Activated T-cell treated with anti-CD3 and anti-CD28 coated beads for 24 hours (primary cell): ENCODE data around the gene RABGAP1L.
"Not testable (repeated sequence)": the region's sequence is repeated elsewhere in the genome, so short reads cannot be mapped to it uniquely, and the experiment has no call there.

ENCODE experiments used
- DNase-seq: peaks from one replicate; pipeline ENCODE4 v3.0.0-alpha.2; 2020; ENCODE audit warnings: low read depth

Gene RABGAP1L

DNA sequence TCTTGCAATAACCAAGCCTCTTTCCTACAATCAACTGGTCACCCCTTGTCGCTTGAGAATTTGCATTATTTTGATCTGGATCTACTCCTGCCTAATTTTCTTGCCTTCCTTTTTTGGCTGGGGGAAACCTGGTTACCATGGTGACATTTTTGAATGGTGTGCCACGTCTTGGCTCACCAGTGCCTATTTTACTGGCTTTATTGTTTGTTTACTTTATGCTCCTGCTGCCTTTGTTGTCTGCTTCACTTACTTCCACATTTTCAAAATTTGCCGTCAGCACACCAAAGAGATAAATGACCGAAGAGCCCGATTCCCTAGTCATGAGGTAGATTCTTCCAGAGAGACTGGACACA lies 289.2 kb downstream of the RABGAP1L start:
- no peak for DNase-seq

DNA sequence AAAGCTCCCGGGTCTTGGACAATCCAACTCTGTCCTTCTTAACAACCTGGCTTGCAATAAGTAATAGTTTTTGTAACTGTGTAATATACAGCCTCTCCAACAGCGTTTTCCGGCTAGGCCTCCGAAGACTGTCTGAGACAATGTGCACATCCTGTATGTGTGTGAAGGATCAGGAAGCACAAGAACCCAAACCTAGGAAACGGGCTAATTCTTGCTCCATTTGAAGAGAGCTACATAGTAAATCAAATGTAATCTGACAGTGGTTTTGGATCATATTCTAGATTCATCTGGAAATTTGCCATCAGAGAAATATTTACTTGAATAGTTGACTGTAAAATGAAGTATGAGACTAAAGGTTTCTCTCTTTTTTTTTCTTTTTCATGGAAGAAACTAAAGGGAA lies 289.7 kb downstream of the RABGAP1L start:
- DNase-seq, result no peak

DNA sequence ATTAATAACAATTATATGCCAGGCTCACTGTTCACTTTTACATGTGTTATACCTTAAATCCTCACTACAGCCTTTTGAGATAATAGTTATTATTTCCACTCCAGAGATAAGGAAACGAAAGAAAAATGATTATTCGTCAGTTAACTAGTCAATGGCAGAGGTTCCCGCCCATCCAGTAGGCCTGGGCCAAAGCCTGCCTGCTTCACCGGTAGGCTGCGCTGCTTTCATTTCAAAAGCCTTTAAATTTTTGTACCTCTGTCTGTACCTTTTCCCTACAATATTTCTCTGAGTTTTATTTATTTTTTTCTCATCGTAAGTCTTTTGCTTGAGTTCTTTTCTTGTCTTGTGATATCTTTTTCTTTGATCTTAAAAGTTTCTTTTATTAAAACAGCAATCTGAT lies 292.1 kb downstream of the RABGAP1L start:
- DNase-seq, result no peak

DNA sequence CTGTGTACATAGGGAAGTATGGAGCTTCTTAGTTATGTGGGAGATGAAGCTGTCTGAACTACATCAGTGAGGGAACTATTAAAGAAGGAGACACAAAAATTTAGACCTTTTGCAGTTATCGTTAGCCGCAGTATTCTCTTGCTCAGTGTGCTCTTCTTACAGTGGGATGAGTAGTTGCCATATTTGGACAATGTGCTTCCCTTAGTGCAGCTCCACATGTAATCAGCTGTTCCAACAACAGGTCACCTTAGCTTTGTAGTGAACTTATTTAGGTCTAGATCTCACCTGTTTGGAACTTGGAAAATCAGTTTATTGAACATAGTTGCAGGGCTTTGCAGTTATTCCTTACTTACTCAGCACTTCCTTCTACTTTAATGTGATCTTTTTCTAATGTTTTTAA lies 306.5 kb downstream of the RABGAP1L start:
- DNase-seq, result no peak

DNA sequence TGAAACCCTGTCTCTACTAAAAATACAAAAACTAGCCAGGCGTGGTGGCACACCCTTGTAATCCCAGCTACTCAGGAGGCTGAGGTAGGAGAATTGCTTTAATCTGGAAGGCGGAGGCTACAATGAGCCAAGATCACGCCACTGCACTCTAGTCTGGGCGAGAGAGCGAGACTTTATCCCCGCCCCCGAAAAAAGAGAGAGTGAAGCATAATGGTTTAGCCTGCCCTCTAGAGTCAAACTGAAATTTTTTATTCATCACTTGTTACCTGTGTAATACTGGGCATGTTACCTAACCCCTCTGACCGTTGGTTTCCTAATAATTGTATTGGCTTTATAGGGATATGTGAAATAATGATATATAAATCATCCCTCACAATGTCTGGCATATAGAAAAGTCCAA lies 307.3 kb downstream of the RABGAP1L start:
- DNase-seq, result no peak

DNA sequence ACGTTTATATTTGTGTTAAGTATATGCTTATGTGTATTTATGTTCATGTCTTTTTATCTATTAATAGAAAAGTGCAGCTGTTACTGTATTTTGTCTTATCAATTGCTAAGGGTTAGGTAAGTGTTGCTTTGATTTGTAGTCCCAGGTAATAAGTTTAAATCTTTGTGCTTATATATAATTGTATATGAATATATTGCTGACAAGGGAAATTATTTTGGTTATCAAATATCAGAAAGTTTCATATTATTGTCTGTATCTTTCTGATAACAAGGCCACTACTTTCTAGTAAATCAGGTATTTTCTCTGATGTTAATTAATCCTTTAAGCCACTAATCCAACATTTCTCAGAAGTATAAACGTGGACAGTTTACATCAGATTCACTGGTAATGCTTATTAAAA lies 309.7 kb downstream of the RABGAP1L start:
- DNase-seq, result no peak

DNA sequence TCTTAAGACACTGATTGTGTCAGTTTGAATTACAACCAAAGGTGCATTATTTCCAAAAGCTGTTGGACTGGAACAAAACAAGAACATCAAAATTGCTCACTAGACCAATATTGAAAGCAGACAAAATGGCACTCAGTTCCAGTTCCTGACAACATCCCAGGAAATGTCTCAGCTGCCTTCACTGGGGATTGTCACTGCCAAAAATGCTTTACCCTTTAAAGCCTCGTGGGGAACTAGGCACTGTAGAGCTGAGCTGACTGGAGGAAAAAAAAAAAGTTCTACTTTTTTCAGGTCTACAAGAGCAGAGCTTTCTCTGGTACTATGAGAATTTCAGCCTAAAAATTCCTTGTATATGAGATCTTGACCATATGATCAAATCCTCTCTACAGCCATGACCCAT lies 310.4 kb downstream of the RABGAP1L start:
- no peak for DNase-seq

DNA sequence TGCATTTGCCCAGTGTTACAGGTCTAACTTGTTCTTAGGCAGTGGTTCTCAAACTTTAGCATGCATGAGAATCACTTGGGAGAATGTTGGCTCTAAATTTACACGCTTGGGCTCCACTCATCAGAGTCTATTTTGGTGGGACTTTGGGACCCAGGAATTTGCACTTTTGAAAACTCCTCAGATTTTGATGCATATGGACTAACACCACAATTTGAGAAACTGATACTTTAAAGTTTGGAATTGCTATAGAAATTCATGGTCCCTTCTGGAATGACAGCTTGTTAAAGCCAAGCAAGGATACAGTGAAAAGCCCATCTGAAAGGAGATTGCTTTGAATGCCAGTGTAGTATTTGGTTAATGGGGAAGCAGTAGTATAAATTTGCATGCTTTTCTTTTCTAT lies 320.0 kb downstream of the RABGAP1L start:
- no peak for DNase-seq

DNA sequence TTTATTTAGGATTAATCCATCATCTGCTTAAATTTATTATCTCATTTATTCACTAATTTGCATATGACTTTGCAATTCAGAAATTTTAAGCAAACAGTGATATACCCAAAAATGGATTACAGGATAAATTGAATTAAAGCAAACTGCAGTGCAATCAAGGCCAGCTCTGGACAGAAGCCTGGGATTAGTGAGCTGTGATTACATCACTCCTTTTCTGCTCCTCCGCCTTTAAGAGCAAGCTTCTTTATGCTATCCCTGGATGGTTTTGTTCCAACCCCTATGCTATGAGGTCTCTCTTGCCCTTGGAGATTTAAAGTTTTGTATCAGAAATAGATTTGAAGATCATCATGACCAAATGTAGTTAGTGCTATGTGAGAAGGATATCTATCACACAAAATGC lies 321.0 kb downstream of the RABGAP1L start:
- DNase-seq, result no peak

DNA sequence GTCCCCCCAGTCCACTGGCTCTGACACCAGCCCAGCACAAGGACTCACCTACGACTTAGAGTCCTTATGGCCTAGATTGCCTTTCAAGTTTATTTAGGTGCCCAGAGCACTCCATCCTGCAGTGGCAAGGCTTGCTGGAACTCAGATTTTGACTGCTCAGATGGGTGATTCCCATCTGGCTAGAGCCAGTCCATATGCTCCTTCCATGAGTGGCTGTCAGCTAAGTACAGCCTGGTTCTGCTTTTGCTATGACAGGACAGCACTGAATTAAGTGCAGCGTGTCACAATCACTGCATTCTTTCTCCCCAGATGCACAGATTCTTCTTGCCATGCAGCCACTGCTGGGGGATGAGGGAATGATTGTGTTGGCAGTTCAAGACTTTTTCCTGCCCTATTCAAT lies 332.3 kb downstream of the RABGAP1L start:
- DNase-seq, result no peak

DNA sequence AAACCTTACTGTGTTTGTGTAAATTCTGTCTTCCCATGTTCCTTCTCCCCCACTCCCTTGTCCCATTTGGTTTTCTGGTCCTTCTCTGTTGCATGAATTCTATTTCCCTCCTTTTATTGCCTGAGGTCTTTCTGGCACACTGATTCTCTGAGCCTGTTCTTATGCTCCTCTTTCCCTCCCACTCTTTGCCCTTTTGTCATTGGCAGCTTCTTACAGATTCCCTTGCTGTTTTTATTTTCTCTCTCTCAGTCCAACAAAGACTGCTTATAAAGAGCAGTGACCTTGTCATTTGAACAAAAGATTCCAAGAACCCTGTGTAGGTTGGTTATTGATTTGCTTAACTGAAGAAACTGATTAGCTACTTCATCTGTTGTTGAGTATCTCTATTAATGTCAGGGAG lies 338.2 kb downstream of the RABGAP1L start:
- no peak for DNase-seq

DNA sequence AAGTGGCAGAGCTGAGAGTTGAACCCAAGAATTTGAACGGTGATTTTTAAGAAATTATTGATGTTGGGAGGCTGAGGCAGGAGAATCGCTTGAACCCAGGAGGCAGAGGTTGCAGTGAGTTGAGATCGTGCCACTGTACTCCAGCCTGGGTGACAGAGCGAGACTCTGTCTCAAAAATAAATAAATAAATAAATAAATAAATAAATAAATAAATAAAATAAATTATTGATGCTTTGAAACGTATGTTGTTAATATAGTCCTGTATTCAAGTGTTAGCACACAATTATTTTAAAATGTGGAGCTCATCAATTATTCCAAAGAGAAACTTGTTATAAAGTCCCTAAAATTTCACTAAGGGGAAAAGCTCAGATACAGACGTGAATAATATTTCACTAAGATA lies 357.4 kb downstream of the RABGAP1L start:
- not testable (repeated sequence) for DNase-seq

DNA sequence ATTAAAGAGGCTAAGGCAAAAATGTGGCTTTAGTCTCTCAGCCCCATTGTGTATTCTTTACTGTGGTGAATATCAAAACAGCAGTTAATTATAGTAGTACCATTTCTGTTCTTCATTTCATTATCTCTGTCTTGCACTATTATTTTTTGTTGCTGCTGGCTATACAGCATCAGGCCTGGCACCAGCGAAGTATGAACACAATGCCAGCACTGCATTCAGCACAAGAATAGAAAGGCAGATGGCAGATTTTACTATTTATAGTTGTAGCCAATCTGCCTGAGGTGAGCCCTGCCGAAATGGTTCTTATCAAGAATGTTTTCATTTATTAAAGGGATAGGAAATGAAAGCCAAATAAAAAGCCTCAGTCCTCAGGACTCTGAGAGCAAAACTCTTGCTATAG lies 360.5 kb downstream of the RABGAP1L start:
- no peak for DNase-seq

DNA sequence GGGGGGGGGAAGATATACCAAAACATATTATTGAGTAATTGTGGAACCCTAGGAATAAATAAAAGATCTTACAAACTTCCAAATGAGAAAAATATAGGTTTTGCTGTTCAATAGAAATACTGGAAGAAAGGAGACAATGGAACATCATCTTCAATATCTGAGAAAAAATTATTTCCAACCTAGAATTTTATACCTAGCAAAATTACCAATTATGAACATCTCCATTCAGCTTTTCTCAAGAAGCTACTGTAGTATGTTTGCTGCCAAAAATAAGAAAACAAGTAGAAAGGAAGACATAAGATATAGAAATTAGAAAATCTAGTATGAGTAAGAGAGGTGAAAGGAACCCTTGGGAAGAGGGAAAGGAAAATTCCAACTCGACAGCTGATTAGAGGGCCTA lies 372.4 kb downstream of the RABGAP1L start:
- no peak for DNase-seq

DNA sequence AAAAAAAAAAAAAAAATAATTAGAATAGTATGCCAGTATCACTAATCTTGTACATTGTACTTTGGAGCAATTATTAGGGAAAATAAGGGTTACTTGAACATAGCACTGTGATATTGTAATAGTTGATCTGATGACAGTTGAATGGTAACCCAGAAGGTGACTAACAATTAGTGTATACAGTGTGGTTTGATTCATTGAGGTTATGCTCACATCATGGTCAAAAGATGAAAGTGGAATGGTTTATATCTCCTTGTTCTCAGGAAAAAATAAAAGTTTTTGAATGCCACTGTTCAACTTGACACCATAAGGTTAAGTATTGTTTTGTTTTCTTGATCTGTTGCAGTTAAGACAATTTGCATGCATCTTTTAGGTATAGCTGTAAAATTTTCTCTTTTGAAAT lies 375.5 kb downstream of the RABGAP1L start:
- no peak for DNase-seq

DNA sequence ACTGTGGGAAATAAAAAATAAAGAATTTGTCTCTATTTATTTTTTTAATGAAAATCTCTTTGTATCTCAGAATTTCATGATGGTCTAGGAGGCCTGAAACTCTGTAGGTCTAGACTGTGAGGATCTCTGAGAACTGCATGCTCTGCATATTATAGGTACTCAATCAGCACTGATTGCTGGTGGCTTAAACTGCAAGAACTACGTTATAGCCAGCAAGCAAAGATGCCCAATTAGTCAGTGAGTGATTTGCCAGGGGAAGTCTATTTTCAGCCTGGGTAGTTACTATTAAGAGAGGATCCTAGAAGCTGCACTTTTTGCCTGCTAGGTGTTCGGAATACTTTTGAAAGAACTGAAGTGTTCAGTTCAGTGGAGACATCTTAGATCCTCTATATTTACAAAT lies 375.9 kb downstream of the RABGAP1L start:
- no peak for DNase-seq

DNA sequence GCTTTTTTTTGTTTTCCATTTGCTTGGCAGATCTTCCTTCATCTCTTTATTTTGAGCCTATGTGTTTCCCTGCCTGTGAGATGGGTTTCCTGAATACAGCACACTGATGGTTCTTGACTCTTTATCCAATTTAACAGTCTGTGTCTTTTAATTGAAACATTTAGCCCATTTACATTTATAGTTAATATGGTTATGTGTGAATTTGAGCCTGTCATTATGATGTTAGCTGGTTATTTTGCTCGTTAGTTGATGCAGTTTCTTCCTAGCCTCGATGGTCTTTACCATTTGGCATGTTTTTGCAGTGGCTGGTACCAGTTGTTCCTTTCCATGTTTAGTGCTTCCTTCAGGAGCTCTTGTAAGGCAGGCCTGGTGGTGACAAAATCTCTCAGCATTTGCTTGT lies 384.1 kb downstream of the RABGAP1L start:
- DNase-seq, result not testable (repeated sequence)

DNA sequence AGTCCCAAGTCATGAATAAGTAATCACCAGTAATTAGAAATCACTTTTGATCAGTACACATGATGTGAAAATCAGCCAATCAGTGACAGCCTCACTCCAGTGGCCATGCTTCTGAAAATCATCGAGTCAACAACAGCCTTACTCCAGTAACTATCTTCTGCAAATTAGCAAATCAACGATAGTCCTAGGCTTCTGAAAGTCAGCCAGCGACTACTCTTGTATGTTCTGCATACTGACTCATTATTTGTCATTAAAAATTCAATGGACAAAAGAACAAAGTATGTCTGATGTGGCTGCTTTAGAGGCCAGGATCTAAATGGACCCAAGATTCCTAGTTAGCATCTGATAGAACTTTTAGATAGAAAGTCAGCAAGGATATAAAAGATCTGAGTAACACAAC lies 391.0 kb downstream of the RABGAP1L start:
- DNase-seq, result no peak

DNA sequence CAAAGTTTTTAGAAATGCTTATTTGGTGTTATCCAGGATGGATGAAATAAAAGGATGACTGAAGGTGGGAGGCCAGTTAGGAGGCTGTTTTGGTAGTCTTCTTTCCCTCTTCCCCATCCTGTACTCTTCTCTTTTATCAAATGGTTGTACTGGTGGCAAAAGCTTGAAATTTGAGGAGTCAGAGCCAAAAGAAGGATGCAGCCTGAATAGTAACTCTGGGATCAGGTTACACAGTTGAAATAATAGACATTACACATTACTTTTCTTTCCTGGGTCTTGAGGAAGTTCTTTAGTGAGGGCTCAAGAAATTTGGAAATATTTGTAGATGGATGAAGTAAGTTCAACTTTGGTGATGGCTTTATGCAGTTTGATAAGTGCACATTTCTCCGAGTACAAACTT lies 397.1 kb downstream of the RABGAP1L start:
- DNase-seq, result no peak

DNA sequence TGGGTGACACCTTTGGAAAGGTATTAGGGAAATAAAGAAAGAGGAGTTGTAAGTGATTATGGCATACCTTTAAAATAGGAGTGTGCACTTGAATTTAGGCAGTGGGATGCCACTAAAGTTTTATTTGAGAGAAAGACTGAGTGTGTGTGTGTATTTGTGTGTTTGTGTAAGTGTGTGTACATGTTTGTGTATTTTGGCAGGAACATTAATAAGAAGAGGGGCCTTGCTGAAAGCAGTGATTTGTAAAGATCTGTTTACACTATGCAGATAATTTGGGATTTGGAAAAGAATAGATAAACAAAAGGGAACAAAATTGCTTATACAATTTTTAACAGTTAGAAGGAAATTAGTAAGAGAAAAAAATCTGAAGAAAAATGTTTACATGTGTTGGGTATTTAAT lies 409.2 kb downstream of the RABGAP1L start:
- no peak for DNase-seq

DNA sequence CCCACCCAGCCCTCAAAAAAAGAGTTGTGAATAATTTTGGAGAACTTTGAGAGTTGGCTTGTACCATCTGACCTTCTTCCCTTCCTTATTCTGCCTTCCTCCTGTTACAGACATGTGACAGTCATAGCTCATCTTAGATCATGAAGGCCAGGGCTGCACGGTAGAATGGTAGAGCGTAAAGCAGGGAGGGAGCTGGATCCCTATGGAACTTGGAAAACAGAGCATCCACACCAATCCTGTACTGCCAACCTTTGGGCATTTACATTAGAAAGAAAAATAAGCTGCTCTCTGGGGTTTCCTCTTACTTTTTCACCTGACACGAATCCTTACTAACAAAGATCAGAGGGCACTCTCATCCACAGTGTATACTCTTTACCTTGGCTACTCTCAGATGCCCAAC lies 409.9 kb downstream of the RABGAP1L start:
- DNase-seq, result no peak

DNA sequence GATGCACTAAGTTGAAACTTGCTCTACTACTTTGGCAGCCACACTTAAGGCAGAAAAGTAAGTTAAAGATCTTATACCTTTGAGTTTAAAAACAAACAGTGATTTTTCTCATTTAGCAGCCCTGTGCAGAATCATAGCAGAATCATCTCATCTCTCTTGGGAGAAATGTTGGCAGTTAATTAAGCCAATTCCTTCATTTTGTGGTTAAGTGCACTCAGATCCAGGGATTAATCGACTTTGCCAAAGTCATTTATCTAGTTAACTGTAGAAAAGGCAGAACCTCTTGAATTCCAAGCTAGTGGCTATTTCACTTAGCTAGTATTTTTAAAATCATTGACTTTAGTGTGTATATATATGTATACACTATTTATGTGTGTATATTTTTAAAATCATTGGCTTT lies 413.5 kb downstream of the RABGAP1L start:
- DNase-seq, result no peak

DNA sequence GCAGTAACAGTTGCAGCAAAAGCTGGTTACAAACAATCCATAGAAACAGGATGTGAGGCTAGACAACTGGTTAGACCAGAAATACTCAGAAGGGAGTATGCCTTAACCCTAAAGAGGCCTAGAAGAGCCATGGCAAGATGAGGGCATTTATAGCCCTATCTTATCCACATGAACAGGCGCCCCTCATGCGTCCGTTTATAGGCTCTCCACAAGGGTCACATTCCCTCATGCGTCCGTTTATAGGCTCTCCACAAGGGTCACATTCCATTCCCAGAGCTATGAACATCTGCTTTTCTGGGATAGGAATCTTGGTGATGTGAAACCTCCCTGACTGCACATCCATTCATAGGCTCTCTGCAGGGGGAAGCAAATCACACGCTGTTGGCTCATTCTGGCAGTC lies 416.8 kb downstream of the RABGAP1L start:
- DNase-seq, result not testable (repeated sequence)

DNA sequence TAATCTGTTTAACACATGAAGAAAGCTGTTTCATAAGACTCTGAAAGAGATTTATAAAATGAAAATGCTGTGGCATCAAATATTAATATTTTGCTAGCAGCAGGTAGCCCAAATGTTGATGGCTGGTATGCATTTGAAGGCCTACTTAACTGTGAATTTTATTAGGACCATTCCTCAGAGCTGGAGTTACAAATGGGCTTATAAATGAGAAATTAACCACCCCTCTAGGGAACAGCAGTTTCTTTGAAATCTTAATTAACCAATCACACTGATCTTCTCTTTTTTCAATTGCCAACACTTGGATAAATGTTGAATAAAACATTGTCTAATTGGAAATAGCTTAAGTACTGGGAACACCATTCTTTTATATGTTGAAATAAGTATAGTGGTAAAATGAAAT lies 418.4 kb downstream of the RABGAP1L start:
- DNase-seq, result no peak

DNA sequence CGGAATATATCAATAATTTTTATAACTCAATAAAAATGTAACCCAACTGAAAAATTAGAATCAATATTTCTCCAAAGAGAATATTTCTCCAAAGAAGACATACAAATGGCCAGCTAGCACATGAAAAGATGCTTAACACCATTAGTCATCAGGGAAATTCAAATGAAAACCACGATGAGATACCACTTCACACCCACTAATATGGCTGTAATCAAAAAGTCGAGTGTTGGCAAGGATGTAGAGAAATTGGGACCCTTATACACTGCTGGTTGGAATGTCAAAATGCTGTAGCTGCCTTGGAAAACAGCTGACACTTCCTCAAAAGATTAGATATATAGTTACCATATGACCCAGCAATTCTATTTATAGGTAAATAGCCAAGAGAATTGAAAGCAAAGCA lies 421.5 kb downstream of the RABGAP1L start:
- no peak for DNase-seq

DNA sequence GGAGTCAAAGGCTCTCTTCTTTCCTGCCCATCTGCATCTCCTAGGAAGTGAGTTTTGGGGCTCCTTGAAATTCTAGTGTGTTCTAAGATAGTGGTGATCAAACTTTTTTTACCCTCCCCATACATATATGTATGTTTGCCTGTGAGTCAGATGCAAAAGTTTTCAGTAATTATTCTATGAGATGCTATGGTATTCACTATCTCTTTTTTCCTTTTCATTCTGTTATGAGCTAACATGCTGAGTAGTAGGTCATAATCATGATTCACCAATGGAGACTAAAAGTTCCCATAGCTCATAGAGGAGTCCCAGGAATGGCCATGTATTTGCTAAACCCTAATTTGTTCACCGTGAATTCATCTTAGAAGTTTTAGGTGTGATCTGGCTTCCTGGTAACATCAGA lies 424.0 kb downstream of the RABGAP1L start:
- DNase-seq, result no peak
